ENCODE data around the gene FAM174C.

FAM174C gene

GRCh38 chr19:1229056-1229923, 46.0 kb upstream of the FAM174C start:
- TF ChIP-seq CTCF (IDR thresholded peaks at IDR 0.05; ENCODE audit: control insufficient read depth, extremely low read depth, insufficient read depth) = no peak
- no peak overlapping the region for H3K4me3 ChIP-seq (ENCODE audit: low read depth, low read length)
- DNase-seq (ENCODE audit: low read depth) = no peak

GRCh38 chr19:1229924-1230782, 45.2 kb upstream of the FAM174C start:
- H3K4me3 ChIP-seq (ENCODE audit: low read depth, low read length) = no peak overlapping the region
- DNase-seq (ENCODE audit: low read depth) = no peak
- no peak for TF ChIP-seq CTCF (IDR thresholded peaks at IDR 0.05; ENCODE audit: control insufficient read depth, extremely low read depth, insufficient read depth)

GRCh38 chr19:1230783-1231489, 44.4 kb upstream of the FAM174C start:
- TF ChIP-seq CTCF (IDR thresholded peaks at IDR 0.05; ENCODE audit: control insufficient read depth, extremely low read depth, insufficient read depth) = no peak
- no peak for DNase-seq (ENCODE audit: low read depth)
- H3K4me3 ChIP-seq (ENCODE audit: low read depth, low read length) = no peak overlapping the region

- no peak for DNase-seq (ENCODE audit: low read depth)
- TF ChIP-seq CTCF (IDR thresholded peaks at IDR 0.05; ENCODE audit: control insufficient read depth, extremely low read depth, insufficient read depth) = no peak
- no peak overlapping the region for H3K4me3 ChIP-seq (ENCODE audit: low read depth, low read length)
These were observed 43.3 kb upstream of the FAM174C start for GRCh38 chr19:1231729-1232637.

GRCh38 chr19:1232652-1233072, 42.7 kb upstream of the FAM174C start:
- DNase-seq (ENCODE audit: low read depth) = no peak
- H3K4me3 ChIP-seq (ENCODE audit: low read depth, low read length) = no peak overlapping the region
- TF ChIP-seq CTCF (IDR thresholded peaks at IDR 0.05; ENCODE audit: control insufficient read depth, extremely low read depth, insufficient read depth) = no peak
